Inferior parietal cortex (tissue), 1 donor: ENCODE measurements around the gene COG5.

Experiments
- DNase-seq: peaks from one replicate; pipeline ENCODE4 v3.0.0-alpha.2; 2016; ENCODE audit errors: extremely low spot score

Gene COG5

GRCh38 chr7:107185716-107186115 is 378.0 kb downstream of the COG5 start:
- DNase-seq: no peak

GRCh38 chr7:107181172-107181571 is 382.5 kb downstream of the COG5 start:
- DNase-seq: no peak

DNA sequence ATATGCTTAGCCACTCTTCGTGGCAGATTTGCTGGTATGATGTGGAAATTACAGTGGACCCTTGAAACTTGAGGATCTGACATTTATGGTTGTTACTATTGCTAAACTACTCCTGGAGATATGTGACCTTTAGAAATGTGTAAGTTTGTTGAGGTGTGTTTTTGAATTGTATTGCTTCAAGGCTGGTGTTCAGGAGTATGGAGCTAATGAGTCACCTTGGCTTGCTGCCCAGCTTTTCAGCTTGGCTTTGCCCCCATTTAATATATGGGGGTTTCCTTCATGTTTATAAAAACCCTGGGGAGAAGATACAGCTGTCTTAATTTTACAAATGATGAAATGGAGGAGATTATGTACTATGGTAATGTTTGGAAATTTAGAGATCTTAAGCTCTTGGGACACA is 383.3 kb downstream of the COG5 start:
- DNase-seq: no peak

GRCh38 chr7:107179326-107180164 is 384.2 kb downstream of the COG5 start:
- DNase-seq: no peak

DNA sequence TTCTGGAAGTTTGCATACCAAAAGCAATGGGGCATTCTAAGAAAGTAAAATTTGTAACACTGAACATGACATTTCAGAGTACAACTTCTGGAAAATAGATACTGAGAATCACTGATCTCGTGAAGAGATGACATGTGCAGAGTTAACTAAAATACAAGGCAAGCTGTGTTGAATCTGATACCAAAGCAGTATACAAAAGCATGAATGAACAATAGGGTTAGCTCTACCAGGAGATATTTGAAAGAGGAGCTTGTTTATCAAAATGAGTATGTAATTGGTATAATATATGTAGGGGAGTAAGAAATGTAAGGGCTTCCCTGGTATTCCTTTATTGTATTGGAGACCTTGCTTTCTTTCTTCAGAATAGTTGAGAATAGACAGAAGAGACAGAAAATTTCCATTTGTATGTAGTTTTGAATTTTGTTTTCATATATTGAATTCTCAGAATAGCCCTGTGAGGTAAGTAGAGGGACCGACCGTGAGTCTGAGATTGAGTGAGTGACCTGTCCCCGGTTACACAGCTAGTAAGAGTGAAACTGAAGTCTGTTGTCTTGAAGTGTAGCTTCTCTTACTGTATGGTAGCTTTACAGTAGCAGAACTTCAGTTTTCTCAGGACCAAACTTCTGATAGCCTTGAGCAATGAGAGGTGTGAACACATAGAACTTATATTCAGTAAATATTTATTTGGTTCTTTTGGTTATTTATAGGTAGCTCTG is 389.9 kb downstream of the COG5 start:
- DNase-seq: peak; percentile 45

DNA sequence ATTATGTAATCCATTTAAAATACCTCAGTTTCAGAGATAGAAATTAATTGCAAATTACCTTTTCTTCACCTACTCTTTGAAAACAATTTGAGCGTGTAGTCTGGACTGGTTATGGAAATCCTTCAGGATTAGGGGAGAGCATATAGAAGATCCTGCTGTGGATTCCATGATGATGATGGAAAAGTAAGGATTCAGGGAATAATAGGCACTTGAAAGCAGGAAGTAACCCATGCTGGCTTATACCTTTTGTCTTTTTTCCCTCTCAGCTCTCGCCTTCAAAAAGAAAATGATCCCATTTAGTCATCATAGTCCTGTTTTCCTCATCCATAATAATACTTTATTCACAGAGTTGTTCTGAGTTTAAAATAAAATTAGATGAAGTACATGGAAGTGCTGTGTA is 390.5 kb downstream of the COG5 start:
- DNase-seq: no peak

DNA sequence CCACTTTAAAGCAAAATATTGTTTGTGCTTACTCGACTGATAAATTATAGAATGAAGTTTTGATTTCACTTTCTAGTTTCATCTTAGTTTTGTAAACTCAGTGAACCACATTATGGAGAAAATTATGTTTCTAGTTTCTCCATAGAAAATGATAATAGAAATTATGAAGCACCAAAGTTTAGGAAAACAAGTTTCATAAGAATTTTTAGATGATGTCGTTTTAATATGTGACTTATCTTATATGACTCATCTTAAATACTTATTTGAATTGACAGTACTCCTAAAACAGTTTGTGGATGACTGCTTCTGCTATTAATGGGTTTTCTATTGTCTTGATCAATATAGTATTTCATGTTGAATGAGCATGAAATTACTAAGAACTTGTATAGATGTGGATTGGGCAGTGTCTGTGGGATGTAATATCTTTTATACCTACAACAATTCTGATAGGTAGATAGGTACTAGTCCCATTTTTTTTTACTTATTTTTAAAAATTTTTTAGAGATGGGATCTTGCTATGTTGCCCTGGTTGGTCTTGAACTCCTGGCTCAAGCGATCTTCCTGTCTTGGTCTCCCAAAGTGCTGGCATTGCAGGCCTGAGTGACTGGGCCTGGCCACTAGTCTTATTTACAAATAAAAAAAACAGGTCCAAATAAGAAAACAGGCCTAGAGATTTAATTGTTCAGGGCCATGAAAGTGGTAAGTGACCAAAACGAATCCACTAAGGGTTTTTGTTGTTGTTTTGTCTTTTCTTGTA is 391.3 kb downstream of the COG5 start:
- DNase-seq: no peak

- DNase-seq: no peak
These were observed 392.2 kb downstream of the COG5 start for GRCh38 chr7:107171496-107171895.

GRCh38 chr7:107170051-107170915 is 393.4 kb downstream of the COG5 start:
- DNase-seq: no peak

GRCh38 chr7:107169120-107170050 is 394.3 kb downstream of the COG5 start:
- DNase-seq: peak; percentile 96

DNA sequence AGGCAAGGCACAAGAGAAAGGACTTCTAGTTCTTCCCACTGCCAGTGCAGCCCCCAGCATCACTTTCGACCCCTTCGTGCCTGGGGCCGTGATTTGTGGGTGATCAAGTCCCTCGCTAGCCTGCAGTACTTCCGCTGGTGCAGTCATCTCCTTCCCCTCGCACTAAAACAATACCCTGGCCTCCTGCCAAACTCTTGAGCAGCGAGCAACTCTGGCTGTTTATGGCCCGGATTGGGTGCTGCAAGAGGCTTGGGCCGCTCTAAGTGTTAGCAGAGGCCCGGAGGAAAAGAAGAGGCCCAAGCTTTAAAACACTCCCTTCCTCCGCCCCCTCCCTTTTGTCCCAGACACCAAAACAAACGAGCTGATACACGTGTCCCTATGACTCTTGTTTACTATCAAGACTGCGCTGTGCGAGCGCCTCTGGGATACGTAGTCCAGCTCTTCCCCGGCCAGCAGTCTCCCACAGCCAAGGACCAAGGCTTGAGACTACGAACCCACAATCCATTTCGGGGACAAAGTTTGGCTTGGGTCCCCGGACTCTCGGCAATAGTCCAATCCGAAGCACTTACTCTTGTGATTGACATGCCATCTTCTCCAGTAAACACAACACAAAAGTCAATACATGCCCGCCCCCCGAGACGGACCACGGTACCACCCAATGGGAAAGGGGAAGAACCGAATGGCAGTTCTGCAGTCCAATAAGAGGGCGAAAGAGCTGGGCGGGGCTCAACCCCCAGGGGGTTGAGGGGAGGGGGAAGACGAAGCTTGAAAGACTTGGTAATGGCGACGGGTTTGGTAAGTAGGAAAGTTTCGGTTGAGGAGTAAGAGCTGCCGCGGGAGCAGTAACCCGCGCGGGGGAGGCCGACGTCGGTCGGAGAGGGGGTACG is 395.2 kb downstream of the COG5 start, which contains the start of gene HBP1:
Gene HBP1 (plus strand): TSS at position 771 of the 887 bp plus-strand sequence. CDS start 10,891 bp downstream, outside the sequence.
- DNase-seq: peak; percentile 100

DNA sequence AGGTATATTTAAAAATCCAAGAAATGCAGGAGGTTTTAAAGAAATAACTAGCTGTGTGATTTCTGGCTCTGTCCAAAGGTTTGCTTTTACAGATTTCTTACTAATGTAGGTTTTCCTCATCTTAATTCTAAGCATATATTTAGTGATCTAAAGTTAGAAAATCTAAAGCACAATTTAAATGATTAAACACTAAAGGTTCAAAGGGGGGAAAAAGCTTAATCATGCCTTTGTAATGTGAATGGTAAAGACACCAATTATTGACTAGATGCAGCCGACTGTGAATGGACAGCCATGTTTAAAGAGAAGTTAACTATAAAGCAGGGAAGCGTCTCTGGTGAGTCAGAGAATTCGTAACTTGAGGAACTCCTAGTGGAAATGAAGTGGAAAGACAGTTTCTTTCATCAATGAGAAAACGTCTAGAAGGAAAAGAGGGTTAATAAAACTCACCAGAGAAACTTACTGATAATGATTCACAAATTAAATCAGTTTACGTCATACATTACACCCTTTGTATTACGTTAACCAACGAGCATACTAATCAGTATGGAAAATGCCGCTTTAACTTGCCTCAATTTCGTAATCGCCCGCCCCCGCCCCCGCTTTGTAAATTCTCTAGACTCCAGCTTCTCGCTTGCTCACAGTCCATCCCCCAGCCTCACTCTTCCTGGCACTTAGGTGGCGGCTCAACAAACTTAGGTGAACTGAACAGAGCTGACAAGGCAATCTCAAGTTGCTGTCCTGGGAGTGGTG is 396.1 kb downstream of the COG5 start:
- DNase-seq: peak; percentile 82

GRCh38 chr7:107166736-107167426 is 396.8 kb downstream of the COG5 start:
- DNase-seq: no peak

DNA sequence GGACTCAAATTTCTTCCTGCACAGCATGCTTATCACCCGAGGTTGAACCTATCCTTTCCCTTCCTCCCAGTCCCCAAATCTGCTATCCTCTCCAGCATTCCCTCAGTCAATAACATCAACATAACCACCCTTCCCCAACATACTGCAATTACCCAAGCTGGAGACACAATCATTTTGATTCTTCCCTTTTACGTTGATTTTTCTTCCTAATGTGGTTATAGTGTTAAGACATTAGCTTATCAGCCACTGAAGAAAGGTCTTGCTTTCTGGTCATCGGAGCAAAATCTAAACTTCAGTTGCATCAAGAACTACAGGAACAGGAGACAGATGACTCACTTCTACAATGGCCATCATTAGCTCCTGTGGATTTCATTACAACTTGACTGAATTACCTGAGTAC is 398.4 kb downstream of the COG5 start:
- no peak for DNase-seq

GRCh38 chr7:107164092-107164491 is 399.6 kb downstream of the COG5 start:
- no peak for DNase-seq

DNA sequence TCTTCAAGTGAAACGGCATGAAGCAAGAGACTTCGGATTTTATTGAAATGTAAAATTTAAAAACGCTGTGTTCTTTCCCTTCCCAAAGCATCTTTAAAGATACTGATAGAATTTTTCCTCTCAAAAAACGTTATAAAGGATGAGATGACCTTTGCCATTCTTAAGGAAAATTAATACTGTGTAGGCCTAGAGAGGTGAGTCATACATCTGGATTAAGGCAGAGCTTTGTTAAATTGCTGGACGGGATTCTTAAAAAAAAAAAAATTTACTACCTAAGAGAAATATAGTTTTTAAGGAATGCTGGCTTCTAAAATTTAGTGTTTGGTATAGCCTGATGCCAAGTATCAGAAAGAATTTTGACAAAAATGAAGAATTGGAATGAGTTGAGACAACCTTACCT is 401.2 kb downstream of the COG5 start:
- no peak for DNase-seq

DNA sequence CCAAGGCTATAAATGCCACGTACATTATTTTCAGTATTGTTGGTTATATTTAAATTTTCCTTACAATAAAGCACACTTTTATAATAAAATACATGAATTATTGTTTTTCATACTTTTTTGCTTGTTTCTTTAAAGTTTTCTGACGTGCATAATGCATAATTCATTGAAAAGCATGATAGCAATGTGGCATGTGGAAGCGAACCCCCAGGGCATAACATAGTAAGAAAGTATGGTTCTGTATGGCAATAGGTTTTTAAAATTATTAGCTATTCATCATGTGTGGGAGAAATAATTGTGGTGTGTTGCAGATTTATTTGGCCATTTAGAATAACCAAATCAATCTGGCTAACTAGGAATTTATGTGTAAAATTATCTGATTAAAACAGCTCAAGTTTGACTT is 402.3 kb downstream of the COG5 start:
- no peak for DNase-seq

DNA sequence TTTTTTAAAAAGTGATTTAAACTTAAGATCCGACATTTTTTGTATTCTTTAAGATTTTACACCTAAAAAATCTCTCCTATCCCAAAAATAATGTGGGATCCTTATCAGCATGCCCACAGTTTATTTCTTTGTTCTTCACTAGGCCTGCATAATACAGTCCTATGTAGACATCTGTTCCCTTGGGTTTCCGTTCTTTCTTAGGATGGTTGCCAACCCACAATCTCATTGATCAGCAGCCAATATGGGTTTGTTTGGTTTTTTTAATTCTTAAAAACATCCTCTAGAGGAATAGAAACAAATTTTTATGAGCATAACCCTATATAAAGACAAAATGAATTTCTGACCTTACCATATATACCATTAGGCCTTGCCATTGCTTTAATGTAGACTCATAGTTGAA is 403.3 kb downstream of the COG5 start:
- no peak for DNase-seq
